ENCODE data around the gene MAPT. TPM values are rescaled to one million over a fixed set of nuclear protein-coding genes. Genes with fewer than 3 reads are reported as not detected.

Gene MAPT
- total and polyA plus RNA-seq, 2 of the 13 experiments (the other 11 are each of a cell fraction or from before 2014, with no cell fraction given) = 2.1 to 2.8 TPM

DNA sequence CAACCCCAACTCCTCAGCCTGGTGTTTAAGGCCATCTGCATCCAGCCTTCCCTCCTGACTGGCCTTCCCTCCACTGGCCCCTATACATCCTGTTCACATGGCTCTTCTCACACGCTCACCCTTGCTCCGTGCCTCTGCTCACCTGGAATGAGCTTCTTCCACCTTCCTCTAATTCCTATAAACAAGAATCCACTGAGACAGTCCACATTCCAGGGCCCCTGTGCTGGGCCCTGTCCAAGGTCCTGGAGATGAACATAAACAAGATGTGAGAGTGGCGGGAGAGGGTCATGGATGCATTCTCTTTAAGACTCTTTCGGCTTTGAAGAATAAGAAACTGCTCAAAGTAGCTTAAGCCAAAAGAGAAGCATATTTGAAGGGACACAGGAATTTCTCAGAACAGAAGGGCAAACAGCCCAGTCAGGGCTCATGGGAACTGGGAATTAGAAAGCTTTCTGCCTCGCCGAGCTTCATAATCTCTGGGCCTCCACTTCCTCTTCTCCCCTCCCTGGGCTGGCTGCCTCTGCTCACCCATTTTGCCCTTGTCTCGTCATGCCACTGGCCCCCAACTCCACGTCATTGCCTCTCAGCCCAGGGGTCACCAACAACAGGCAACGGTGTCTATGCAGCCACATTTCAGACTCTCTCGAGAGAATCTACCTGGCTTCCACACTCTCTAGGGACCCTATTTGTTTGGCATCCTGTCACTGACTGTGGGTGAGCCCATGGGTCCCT lies 36.2 kb upstream of the MAPT start (continued):
- TF ChIP-seq ZNF441 (CRISPR knock-in tag; IDR thresholded peaks at IDR 0.05; ENCODE audit: borderline replicate concordance) (peak; percentile 83; the same call in 1 of the 2 replicates), ZFP90 (CRISPR knock-in tag; IDR thresholded peaks at IDR 0.05; ENCODE audit: borderline replicate concordance) (0 out of 2 replicates have a peak, but pooled peaks have one; percentile 46), ISX (CRISPR knock-in tag; conservative IDR thresholded peaks at IDR 0.05) (0 out of 2 replicates have a peak, but pooled peaks have one; percentile 74), ZSCAN30 (CRISPR knock-in tag; IDR thresholded peaks at IDR 0.05) (0 out of 2 replicates have a peak, but pooled peaks have one; percentile 57), ZNF12 (CRISPR knock-in tag; IDR thresholded peaks at IDR 0.05) (peak; percentile 63; the same call in 1 of the 2 replicates), TBP (CRISPR knock-in tag; IDR thresholded peaks at IDR 0.05) (no peak), KDM2A (CRISPR knock-in tag; IDR thresholded peaks at IDR 0.05; ENCODE audit: borderline replicate concordance, low read depth) (peak; percentile 67; the same call in 1 of the 2 replicates), KMT2A (CRISPR knock-in tag; IDR thresholded peaks at IDR 0.05) (0 out of 2 replicates have a peak, but pooled peaks have one; percentile 30), ZFP36L1 (CRISPR knock-in tag; IDR thresholded peaks at IDR 0.05) (0 out of 2 replicates have a peak, but pooled peaks have one; percentile 73), TP53 (CRISPR knock-in tag; conservative IDR thresholded peaks at IDR 0.05) (no peak), FOXK2 (IDR thresholded peaks at IDR 0.05) (0 out of 2 replicates have a peak, but pooled peaks have one; percentile 19), YY1 (IDR thresholded peaks at IDR 0.05; ENCODE audit: insufficient read depth, insufficient replicate concordance, low read depth, low read length) (no peak), HNF4A (CRISPR knock-in tag; IDR thresholded peaks at IDR 0.05) (0 out of 2 replicates have a peak, but pooled peaks have one; percentile 7), ZNF564 (CRISPR knock-in tag; IDR thresholded peaks at IDR 0.05) (no peak), ZNF431 (CRISPR knock-in tag; IDR thresholded peaks at IDR 0.05; ENCODE audit: borderline replicate concordance, low read depth) (0 out of 2 replicates have a peak, but pooled peaks have one; percentile 62), THAP11 (CRISPR knock-in tag; IDR thresholded peaks at IDR 0.05) (peak; percentile 37; the same call in 1 of the 2 replicates), SP1 (IDR thresholded peaks at IDR 0.05) (no peak), SP1 (CRISPR knock-in tag; IDR thresholded peaks at IDR 0.05) (no peak), ELF4 (CRISPR knock-in tag; IDR thresholded peaks at IDR 0.05; ENCODE audit: borderline replicate concordance) (0 out of 2 replicates have a peak, but pooled peaks have one; percentile 56)
- TF ChIP-seq, protein P1, sequence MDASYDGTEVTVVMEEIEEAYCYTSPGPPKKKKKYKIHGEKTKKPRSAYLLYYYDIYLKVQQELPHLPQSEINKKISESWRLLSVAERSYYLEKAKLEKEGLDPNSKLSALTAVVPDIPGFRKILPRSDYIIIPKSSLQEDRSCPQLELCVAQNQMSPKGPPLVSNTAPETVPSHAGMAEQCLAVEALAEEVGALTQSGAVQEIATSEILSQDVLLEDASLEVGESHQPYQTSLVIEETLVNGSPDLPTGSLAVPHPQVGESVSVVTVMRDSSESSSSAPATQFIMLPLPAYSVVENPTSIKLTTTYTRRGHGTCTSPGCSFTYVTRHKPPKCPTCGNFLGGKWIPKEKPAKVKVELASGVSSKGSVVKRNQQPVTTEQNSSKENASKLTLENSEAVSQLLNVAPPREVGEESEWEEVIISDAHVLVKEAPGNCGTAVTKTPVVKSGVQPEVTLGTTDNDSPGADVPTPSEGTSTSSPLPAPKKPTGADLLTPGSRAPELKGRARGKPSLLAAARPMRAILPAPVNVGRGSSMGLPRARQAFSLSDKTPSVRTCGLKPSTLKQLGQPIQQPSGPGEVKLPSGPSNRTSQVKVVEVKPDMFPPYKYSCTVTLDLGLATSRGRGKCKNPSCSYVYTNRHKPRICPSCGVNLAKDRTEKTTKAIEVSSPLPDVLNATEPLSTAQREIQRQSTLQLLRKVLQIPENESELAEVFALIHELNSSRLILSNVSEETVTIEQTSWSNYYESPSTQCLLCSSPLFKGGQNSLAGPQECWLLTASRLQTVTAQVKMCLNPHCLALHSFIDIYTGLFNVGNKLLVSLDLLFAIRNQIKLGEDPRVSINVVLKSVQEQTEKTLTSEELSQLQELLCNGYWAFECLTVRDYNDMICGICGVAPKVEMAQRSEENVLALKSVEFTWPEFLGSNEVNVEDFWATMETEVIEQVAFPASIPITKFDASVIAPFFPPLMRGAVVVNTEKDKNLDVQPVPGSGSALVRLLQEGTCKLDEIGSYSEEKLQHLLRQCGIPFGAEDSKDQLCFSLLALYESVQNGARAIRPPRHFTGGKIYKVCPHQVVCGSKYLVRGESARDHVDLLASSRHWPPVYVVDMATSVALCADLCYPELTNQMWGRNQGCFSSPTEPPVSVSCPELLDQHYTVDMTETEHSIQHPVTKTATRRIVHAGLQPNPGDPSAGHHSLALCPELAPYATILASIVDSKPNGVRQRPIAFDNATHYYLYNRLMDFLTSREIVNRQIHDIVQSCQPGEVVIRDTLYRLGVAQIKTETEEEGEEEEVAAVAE (CRISPR knock-in tag; IDR thresholded peaks at IDR 0.05; ENCODE audit: borderline replicate concordance) = peak; percentile 89
- TF ChIP-seq, protein P2, sequence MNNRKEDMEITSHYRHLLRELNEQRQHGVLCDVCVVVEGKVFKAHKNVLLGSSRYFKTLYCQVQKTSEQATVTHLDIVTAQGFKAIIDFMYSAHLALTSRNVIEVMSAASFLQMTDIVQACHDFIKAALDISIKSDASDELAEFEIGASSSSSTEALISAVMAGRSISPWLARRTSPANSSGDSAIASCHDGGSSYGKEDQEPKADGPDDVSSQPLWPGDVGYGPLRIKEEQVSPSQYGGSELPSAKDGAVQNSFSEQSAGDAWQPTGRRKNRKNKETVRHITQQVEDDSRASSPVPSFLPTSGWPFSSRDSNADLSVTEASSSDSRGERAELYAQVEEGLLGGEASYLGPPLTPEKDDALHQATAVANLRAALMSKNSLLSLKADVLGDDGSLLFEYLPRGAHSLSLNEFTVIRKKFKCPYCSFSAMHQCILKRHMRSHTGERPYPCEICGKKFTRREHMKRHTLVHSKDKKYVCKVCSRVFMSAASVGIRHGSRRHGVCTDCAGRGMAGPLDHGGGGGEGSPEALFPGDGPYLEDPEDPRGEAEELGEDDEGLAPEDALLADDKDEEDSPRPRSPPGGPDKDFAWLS (CRISPR knock-in tag; IDR thresholded peaks at IDR 0.05; ENCODE audit: borderline replicate concordance) = no peak
- TF ChIP-seq, protein P3, sequence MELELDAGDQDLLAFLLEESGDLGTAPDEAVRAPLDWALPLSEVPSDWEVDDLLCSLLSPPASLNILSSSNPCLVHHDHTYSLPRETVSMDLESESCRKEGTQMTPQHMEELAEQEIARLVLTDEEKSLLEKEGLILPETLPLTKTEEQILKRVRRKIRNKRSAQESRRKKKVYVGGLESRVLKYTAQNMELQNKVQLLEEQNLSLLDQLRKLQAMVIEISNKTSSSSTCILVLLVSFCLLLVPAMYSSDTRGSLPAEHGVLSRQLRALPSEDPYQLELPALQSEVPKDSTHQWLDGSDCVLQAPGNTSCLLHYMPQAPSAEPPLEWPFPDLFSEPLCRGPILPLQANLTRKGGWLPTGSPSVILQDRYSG (CRISPR knock-in tag; IDR thresholded peaks at IDR 0.05) = peak; percentile 95; the same call in 1 of the 2 replicates

Measured in HepG2 (cell line).